ENCODE measurements around the gene PRKACA.

The PRKACA gene

DNA sequence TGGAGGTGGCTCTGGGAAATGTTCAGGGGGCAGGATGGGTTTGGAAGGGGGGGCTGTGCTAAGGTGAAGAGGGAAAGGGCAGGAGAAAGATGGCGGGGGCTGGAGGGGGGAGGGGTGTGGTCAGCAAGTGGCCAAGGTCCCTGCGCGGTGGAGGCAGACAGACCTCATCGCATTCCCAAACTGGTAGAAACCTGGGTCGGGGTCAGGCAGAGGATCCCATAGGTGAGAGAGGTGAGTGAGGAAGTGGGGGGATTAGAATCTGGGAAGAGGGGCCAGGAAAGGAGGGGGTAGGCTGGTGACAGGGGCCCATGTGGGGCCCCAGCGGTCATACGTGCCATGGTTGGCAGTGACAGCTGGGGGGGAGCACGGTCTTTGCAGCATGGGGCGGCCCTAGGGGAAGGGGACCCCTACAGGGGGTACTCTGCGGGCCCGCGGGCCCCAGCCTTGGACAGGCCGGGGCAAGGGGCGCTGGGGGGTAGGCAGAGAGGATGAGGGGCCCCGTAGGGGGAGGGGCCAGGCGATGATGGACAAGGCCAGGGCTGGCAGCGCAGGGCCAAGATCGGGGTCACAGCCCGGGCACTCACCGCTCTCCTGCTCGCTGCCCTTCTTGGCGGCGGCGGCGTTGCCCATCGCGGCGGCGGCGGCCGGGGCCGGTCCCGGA is 514 bp downstream of the PRKACA start:
- DNase-seq (ENCODE audit: low read depth) = no peak

DNA sequence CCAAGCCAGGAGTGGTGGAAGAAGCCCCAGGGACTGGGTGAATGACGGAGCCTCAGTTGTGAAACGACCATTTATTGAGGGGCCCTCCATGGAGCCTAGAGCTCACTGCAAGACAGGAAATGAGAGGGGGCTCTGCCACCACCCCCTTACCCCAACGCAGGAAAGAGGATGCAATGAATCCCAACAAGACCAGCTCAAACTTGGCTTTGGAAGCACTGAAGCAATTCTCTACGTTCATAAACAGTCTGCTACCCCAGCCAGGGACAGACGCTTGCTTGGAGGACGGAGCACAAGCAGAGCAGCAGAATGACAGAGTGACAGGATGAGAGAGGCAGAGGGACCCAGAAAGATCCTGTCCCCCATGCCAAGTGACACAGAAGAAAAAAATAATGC is 1.0 kb downstream of the PRKACA start:
- DNase-seq (ENCODE audit: low read depth) = no peak

DNA sequence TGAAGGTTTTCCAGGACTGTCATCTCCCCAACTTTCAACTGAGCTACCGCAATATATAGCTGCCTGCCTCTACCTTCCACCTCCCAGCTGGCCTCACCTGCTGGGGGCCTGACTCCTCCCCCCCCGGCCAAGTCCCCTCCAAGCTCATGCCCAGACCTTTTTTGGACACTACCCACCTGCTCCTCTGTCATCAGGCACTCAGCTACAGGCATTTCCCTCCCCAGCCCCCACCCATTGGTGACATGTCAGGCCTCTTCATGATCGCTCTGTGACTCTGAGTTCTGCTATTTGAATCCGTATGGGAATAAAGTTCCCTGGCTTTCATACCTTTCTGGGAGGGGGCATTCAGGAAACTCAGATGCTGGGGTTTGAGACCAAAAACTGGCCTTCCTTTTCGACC is 1.8 kb downstream of the PRKACA start:
- no peak for DNase-seq (ENCODE audit: low read depth)

DNA sequence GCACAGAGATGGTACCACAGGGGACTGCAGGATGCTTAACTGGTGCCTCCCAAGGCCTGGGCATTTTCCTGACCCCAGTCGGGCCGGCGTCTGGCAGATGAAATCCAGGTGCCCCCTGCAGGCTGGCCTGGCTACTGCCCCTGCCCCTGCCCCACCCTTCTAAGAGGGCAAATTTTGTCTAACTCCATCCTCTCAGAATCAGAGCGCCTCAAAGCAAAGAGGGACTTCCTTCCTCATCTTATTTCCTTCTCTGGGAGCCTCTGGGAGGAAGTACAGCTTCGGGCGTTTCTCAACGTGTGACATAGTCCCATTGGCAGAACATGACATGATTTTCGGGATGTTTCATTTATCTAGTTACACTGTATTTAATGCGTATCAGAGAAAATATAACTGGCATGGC is 2.7 kb downstream of the PRKACA start:
- no peak for DNase-seq (ENCODE audit: low read depth)

DNA sequence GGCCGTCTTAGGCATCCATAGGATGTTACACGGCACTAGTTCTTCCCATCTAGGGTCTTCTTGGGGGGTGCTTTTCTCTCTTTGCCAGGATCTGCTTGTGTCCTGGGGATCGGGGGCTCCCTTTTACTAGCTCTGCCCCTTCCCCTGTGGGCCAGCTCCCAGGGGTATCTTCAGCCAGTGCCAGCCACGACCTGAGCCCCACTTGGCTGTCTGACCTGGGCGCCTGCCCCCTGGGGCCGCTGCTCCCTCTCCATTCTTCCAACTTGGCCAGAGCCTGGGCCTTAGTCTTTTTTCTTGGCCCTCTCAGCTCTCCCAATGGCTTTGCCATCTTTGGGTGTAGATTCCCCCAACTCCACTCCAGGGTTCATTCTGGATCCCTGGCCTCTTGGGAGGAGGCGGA is 3.1 kb downstream of the PRKACA start:
- DNase-seq (ENCODE audit: low read depth) = no peak

DNA sequence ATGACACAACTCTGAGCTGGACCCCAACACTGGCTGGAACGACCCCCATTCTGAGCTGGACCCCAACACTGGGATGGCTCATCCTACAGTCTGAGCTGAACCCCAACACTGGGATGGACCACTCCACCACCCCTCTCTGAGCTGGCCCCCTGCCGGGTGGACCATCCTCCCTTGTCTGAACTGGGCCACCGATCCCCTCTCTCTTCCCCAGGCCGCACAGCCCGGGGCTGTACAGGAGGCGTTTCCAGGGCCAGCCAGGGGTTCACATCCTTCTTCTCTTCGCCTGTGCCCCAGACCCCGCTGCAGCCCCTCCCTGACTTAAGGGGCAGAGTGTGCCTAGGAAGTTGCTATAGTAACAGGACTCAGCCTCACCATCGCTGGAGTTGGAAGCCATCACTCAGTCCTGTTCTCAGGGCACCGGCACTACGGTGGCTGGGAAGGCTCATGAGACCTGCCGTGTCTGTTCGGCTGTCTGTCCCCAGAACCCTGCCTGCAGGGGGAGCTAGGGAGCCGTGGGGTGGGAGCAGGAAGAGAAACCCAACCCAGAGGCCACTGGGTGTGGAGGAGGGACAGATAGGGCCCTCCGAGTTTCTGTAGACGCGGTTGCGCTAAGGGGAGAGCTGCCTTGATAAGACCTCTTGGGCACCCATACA is 3.7 kb downstream of the PRKACA start:
- DNase-seq (ENCODE audit: low read depth) = no peak

DNA sequence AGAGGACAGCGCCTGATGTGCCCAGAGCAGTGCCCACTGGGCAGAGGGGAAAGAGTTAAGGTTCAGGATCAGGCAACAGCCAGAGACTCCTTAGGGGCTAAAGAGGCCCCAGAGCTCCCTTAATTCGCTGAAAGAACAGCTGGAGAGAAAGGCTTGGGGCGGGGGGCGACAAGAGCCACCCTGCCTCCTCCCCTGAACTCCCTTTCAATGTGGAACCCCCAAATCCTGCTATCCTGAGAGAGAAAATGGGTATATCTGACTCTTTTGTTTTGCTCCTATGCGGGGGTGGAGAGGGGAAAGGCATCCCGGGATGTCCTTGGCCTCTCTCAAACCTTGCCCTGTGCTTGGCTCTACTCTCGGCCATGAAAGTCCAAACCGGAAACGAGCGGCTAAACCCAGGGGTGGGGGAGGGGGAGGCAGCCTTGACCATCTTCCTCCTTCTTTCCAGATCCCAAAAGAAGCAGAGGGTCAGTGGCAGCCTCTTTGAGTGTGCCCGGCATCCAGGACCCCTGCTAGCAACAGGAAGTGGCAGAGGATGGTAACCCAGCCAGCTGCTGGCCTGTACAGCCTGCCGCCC is 4.7 kb downstream of the PRKACA start:
- DNase-seq (ENCODE audit: low read depth) = no peak

DNA sequence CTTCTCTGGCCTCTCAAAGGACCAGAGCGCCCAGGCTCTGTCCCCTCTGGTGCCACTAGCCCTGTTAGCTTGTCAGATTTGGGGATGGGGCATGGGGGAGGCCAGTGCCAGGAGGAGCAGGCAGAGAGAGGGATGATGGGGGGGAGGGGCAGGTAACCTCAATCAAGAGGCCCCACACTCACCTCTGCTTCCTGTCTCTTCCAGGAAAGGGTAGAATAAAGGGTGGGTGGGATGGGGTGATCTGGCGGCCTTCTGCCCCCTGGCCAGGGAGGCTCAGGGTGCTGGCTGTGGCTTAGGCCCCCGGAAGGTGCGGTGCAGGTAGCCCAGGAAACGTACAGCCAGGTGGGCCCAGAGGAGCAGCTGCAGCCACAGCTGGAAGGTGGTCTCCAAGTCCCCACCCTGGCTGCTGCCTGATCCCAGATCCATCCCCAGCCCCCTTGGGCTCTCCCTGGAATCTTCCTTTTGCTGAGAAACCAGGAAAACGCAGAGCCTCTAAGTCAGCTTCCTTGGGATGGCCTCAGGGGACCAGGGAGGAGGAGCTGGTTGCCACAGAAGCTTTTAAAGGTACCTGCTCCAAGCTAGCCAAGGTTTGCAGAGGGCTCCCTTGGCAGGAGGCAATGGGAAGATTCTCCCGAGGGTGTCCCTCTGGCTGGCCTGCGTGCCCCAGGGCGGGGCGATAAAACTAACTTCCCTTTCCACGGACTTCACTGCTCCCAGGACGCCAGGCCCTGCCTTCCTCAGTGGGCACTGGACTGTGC is 5.3 kb downstream of the PRKACA start:
- no peak for DNase-seq (ENCODE audit: low read depth)

DNA sequence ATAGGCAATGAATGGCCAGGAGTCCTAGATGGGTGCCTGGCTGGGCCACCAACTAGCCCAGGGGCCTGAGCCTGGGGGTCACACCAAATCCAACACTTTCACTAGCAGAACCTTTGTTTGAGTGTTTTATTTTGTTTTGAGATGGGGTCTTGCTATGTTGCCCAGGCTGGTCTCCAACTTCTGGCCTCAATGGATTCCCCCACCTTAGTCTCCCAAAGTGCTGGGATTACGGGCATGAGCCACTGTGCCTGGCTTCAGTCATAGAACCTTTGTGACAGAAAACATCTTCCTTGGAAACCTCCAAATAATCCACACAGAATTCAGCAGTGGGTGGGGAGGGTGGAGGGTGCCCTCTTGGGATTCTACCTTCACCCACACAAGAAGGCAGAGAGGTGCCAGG is 6.1 kb downstream of the PRKACA start:
- no peak for DNase-seq (ENCODE audit: low read depth)

DNA sequence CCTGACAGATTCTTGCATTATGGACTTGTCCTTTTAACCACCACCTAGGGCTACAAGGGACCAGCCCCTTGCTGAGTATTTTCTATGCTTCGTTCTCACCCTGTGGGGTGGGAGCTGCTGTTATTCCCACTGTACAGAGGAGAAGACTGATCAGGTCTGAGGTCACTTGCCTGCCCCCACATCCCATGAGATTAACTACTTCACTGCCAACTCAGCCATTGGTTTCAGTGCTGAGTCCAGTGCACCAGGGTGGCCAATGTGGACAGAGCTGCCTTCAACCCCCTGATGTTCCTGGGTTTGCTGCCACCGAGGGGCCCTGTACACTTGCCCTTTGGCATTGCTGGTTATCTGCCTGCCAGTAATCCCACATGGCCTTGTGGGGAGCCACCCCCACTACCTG is 6.9 kb downstream of the PRKACA start:
- no peak for DNase-seq (ENCODE audit: low read depth)

DNA sequence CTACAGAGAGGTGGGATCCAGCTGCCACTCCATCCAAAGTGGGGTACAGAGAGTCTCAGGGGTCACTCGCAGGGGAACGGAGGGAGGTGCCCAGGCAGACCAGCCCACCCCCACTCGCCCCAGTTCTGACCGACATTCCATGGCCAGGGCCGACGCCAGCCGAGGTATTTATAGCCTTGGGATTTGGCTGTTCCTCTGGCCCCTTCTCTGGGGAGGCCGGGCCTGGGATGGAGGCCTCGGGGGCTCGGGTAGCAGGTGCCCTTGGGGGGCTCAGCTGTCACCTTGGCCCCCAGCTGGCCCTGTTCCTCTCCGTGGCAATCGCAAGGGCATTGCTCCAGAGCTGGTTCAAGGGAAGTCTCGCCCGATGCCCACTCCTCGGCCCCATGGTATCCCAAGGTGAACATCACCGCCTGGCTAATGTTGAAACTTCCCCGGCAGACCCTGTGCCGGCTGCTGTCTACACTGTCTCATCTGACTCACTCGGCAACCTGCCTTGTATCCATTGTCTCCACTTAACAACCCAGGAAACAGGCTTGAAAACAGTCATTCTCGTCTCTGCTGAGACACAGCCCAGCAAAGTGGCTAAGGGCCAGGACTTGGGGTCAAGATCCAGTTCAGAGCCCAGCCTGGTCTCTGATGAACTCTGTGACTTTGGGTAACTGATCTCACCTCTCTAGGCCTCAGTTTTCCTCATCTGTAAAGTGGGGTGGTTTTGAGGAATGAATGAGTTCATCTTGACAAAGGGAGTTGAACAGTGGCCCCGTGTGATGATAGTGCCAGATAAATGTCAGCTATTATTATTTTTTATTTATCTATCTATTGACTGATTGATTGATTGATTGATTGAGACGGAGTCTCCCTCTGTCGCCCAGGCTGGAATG is 9.7 kb downstream of the PRKACA start:
- DNase-seq (ENCODE audit: low read depth) = no peak

DNA sequence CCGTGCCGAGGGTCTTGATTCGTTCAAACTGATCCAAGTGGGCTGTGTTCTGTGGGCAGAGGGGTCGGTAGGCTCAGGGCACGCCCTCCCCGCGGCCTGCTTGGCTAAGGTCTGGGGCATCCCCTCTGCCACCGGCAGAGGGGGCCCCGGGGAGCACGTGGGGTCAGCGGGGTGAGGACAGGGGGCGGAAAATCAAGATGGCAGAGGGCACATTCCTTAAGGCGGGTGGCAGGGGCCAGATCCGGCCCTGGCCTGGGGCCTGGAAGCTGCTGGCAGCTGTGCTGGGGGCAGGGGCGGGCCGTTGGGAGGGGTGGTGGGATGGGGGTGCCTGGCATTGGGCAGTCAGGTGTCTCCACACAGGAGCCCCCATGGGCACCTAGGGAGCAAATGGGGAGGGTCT is 10.7 kb downstream of the PRKACA start:
- no peak for DNase-seq (ENCODE audit: low read depth)

DNA sequence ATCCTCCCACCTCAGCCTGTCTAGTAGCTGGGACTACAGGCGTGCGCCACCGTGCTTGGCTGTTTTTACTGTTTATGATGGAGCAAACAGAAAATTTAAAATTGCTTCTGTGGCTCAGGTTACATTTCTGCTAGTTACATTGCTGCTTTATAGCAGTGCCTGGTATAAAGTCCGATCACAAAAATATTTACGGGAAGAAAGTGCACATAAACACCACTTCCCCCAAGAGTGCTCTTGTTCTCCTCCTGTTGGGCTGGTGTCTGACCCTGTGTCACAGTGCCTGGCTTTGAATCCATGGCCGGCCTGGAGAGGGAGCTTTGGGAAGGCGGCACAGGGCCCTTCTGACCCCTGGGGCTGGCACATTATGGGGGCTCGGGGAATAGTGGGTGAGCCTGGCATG is 11.9 kb downstream of the PRKACA start:
- DNase-seq (ENCODE audit: low read depth) = no peak

DNA sequence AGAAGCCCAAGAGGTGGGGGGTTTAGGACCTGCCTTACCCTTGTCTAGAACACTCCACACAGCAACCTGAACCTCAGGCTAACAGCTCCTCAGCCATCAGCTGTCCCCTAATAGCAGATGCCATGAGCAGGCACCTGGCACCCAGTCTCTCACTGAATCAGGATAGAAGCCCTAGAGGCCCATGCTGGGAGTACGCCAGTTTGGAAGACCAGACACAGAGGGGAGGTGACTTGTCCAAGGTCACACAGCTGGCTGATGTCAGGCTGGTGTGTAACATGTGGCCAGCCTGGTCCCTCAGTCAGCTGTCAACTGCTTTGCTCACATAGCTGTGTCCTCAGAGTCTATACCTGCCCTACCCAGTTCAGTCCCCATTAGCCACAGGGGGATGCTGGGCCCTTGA is 14.3 kb downstream of the PRKACA start:
- no peak for DNase-seq (ENCODE audit: low read depth)

DNA sequence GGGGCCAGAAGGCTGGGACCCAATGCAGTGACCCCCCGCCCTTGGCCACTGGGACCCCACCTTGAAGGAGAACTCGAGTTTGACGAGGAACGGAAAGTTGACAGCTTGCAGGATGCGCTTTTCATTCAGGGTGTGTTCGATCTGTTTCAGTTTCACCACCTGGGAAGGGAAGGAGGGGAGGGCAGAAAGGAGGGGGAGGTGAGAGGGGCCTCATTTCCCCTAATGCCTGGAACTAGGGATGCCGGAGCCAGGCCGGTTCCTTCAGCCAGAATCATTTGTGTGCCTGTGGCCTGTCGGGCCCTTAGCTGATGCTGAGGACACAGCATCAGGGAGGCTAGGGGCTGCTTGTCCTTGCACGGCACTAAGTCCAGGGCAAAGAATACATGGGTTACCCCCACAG is 14.8 kb downstream of the PRKACA start:
- DNase-seq (ENCODE audit: low read depth) = no peak

DNA sequence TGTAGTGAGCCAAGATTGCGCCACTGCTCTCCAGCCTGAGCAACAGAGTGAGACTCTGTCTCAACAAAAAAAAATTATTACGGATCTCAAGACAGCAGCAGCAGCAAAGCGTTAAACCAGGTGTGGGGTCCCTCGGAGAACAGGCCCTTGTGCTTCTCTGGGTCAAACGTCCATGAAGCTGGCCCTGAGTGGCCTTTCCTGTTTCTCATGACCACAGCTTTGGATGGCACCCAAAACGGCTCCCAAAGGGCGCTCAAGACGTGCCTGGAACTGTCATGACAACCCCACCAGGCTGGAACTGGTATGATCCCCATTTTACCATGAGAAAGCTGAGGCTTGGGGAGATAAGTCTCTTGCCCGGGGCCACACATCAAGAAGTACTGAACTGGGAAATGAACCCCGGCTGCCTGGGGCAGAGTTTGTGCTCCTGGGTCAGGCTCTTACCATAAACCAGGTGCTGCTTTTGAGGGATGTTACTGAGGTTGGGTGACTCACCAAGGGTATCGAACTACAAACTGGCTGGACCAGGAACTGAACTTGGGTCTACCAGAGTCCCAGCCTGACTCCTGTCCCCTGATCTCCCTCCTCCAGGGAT is 15.4 kb downstream of the PRKACA start:
- no peak for DNase-seq (ENCODE audit: low read depth)

DNA sequence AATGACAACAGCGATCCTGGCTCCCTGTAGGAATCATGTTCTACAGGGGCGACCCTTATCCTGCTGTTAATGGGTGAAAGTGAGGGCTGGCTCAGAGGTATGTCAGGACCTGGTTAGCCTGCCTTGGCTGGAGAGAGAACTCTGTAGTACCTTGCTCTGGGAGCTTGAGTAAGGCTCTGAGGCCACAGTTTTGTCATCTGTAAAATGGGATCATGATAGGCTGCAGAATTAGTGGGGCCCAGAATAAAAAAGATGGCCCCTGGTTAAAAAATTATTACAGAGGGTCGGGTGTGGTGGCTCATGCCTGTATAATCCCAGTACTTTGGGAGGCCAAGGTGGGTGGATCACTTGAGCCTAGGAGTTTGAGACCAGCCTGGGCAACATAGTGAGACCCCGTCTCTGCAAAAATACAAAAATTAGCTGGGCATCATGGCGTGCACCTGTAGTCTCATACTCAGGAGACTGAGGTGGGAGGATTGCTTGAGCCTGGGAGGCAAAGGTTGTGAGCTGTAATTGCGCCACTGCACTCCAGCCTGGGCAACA is 16.5 kb downstream of the PRKACA start:
- DNase-seq (ENCODE audit: low read depth) = no peak

DNA sequence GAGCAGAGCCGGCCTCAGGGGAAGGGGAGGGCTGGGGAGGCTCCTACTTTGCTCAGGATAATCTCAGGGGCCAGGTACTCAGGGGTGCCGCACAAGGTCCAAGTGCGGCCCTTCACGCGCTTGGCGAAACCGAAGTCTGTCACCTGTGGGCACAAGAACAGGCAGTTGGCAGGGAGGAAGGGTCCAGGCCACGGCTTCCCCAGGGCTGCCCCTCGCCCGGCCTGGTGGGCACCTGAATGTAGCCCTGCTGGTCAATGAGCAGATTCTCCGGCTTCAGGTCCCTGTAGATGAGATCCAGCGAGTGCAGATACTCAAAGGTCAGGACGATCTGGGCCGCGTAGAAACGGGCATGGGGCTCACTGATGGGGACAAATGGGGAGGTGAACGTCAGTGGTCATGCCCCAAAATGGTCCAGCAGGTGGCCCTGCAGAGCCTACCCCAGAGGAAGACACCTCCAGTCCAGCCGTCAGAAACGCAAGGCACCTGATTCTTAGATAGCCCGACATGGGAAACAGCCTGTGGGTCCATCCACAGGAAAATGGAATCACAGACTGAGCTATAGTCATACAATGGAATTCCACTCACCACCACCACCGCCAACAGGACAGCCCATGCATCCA is 19.9 kb downstream of the PRKACA start:
- no peak for DNase-seq (ENCODE audit: low read depth)

DNA sequence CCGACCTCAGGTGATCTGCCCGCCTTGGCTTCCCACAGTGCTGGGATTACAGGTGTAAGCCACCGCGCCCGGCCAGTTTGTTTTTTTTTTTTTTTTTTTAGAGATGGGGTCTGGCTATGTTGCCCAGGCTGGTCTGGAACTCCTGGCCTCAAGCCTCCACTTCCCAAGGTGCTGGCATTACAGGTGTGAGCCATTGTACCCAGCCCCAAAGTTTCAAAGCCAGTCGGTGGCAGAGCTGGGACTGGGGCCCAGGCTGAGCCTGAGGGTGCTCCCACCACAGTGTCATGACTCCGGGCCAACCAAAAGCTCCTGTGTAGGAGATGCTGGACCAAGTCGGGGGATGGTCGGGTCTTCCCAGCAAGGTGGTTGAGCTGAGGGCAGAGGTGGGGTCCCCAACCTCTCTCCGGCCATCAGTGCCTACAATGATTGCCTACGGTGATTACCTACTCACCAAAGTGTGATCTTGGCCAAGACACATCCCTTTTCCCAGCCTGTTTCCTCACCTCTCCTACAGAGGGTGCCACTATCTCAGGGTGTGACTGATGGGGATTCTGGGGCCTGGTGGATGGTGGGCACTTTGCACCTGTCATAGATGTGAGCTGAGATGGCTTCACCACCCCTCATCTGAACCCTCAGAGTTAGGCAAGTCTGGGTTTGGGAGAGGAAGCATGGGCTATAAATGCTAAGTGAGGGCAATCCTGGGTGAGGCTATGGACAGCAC is 21.1 kb downstream of the PRKACA start:
- DNase-seq (ENCODE audit: low read depth) = no peak

DNA sequence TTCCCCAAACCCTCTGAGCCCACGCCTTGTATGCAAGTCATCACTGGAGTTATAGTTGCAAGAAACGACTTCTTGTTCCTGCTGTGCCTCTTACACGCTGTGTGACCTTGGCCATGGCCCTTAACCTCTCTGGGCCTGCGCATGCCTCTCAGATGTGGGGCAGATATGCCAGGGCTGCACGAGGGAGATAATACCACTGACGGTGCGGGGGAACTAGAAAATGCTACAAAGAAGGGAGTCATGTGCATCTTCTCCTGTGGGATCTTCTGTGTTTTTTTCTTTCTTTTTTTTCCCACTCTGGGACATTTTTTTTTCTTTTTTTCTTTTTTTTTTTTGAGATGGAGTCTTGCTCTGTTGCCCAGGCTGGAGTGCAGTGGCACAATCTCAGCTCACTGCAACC is 22.7 kb downstream of the PRKACA start:
- DNase-seq (ENCODE audit: low read depth) = no peak
